ENCODE measurements around the gene PIGZ.

The PIGZ gene

DNA sequence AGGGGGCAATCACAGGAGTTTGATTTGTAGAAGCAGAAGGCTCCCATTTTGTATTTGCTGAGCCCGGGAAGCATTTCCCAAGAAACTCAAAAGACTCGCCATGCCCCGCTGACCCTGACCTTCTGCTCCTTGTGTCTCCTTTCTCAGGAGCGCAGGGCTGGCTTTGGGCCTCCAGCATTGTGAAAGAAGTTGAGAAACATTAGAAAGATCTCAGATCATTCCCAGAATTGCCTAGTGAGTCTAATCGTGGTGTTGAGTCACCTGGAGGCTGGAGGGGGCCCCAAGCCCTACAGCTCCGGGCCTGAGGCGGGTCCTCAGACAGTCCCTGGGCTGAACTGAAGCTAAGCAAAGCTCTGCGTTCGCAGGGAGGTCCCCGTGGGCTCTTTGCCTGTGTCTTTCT lies 10.9 kb upstream of the PIGZ start:
- no peak for DNase-seq
- CTCF ChIA-PET: interaction anchor here (1.5 to 1.8 kb wide), 2 partner anchors 8 to 50 kb away, joined by 3 to 4 read pairs; partner anchors contain the start of gene MELTF
- Mint-ChIP-seq H3K36me3 (no peaks in the 10 kb centered on the region), H3K27ac (no peak overlapping the region), H3K27me3 (peaks cover 48% of the 10 kb centered on the region), H3K4me3 (no peak overlapping the region), H3K4me1 (peaks cover 9% of the 10 kb centered on the region), H3K9me3 (peaks cover 6% of the 10 kb centered on the region)

DNA sequence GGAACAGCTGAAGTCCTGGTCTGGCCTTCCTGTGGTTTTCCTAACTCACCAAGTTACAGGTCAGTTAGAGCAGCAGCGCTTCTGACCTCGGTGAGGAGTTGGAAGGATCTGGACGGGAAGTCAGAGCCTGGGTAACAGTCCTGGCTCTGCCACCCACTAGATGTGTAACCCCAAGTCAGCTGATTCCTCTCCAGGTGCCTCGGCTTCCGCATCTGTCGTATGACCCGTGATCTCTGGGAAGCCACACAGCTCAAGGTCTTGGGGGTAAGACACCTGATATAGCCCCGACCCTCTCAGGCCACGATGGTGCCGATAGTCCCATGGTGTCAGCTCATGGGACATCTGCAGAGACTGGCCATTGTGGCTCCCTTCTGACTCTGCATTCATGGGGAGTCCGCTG lies 8.3 kb upstream of the PIGZ start:
- DNase-seq: no peak
- Mint-ChIP-seq H3K27me3 (peaks cover 45% of the 10 kb centered on the region), H3K4me3 (no peak overlapping the region), H3K4me1 (peaks cover 9% of the 10 kb centered on the region), H3K27ac (peak overlapping the region; percentile 33), H3K9me3 (no peaks in the 10 kb centered on the region), H3K36me3 (no peaks in the 10 kb centered on the region)
- CTCF ChIA-PET: interaction anchor here (0.9 to 1.3 kb wide), 2 partner anchors 53 to 210 kb away, joined by 3 to 4 read pairs; no protein-coding TSS in a partner anchor

DNA sequence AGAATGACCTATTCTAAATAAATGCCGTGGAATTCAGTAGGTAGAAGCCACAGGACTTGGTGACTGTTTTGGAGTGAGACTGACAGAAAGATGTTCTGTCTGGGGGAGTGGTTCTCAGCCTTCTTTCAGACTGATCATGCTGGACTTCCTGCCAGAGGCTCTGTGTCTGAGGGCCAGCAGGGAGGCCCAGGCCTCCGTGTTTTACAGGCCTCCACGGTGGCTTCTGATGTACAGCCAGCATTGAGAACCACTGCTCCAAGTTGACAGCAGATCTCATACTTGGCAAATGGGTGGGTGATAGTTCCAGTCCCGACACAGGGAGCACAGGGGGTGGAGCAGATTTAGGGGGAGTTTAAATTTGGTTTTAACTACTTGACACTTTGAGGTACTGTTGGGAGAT lies 6.7 kb upstream of the PIGZ start:
- CTCF ChIA-PET: no interaction called here
- no peaks in the 10 kb centered on the region for H3K9me3 Mint-ChIP-seq
- no peaks in the 10 kb centered on the region for H3K36me3 Mint-ChIP-seq
- H3K4me3 Mint-ChIP-seq: no peak overlapping the region
- no peak overlapping the region for H3K27ac Mint-ChIP-seq
- DNase-seq: no peak
- peaks cover 55% of the 10 kb centered on the region for H3K27me3 Mint-ChIP-seq
- H3K4me1 Mint-ChIP-seq: peaks cover 13% of the 10 kb centered on the region

- CTCF ChIA-PET: no interaction called here
- H3K9me3 Mint-ChIP-seq: no peaks in the 10 kb centered on the region
- no peak overlapping the region for H3K4me3 Mint-ChIP-seq
- peaks cover 54% of the 10 kb centered on the region for H3K27me3 Mint-ChIP-seq
- H3K4me1 Mint-ChIP-seq: peaks cover 16% of the 10 kb centered on the region
- H3K36me3 Mint-ChIP-seq: no peaks in the 10 kb centered on the region
- DNase-seq: no peak
- no peak overlapping the region for H3K27ac Mint-ChIP-seq
Observed at GRCh38 chr3:196974661-196975060, 6.0 kb upstream of the PIGZ start.

DNA sequence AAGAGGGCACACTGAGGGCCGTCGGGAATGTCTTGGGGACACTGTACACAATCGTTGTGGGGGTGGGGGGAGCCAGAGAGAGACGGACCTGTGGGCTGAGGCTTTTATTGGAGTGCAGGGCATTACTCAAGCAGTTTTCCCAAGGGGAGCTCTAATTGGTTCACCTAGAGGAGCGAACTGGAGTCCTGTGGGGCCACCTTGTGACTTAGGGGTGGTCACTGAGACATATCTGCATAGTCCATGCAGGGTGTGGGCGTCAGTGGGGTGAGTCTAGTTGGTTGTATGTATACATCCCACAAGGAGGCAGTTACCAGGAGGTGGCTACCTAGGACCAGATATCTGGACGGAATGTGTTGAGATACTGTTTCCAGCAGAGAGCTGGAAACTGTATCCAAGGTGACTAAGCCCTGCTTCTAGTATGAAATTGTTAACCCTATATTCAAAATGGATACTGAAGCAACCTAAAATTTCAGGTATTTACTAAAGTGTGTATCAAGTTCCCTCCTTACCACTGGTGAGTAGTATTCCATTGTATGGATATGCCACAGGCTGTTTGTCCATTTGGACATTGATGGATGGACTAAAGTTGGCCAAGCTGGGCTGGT lies 2.6 kb upstream of the PIGZ start:
- CTCF ChIA-PET: interaction anchor here (0.6 to 2.1 kb wide), 6 partner anchors 9 to 754 kb away, joined by 3 to 15 read pairs (median 4); partner anchors contain the start of gene NCBP2
- Mint-ChIP-seq H3K27ac (no peak overlapping the region), H3K27me3 (peaks cover 51% of the 10 kb centered on the region), H3K4me3 (peak overlapping the region; percentile 77), H3K9me3 (no peaks in the 10 kb centered on the region), H3K4me1 (peaks cover 22% of the 10 kb centered on the region), H3K36me3 (peaks cover 8% of the 10 kb centered on the region)
- no peak for DNase-seq

- Mint-ChIP-seq H3K27me3 (peaks cover 52% of the 10 kb centered on the region), H3K27ac (peak overlapping the region; percentile 67), H3K4me1 (peaks cover 22% of the 10 kb centered on the region), H3K36me3 (peaks cover 9% of the 10 kb centered on the region), H3K4me3 (peak overlapping the region; percentile 77), H3K9me3 (no peaks in the 10 kb centered on the region)
- CTCF ChIA-PET: interaction anchor here (1.3 to 2.1 kb wide), 6 partner anchors 10 to 363 kb away, joined by 3 to 15 read pairs (median 5); partner anchors contain the start of gene NCBP2
- DNase-seq: no peak
Observed at GRCh38 chr3:196970547-196971093, 2.0 kb upstream of the PIGZ start.

DNA sequence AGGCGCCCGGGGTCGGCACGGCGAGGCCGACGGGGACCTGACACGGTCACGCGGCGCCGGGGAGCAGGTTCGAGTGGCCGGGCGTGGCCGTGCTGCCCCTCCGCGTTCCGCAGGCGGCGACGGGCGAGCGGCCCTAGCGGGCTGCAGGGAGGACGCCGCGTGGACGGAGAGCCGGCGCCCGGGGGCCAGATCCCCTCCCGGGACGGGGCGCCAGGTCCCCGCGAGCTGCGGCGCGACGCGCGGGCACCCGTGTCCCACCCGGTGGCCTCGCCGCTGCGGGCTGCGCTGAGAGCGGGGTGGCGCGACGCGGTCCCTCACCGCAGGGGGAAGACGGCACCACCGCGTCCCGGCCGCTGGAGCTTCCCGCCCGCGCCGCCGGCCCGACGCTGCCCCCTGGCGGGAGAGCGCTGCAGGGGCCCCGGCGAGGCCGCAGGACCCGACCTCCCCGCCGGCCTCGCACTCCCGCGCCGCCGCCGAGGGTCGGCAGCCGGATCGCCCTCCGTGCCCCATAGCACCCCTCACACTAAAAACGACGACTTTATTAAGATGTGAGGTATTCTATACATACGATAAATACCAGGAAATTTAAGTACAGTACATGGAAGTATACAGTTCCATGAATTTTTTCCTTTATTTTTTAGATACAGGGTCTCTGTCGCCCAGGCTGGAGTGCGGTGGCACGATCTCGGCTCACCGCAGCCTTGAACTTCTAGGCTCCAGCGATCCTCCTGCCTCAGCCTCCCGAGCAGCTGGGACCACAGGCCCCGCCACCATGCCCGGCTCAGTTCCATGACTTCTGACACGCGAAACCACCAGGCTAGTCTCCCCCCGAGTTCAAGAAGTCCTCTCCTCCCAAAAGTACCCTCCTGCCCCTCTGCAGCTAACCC lies 1.3 kb upstream of the PIGZ start:
- Mint-ChIP-seq H3K9me3 (no peaks in the 10 kb centered on the region), H3K4me3 (peak overlapping the region; percentile 77), H3K36me3 (peaks cover 9% of the 10 kb centered on the region), H3K4me1 (peaks cover 22% of the 10 kb centered on the region), H3K27ac (peak overlapping the region; percentile 67), H3K27me3 (peaks cover 46% of the 10 kb centered on the region)
- peak; percentile 73 for DNase-seq
- CTCF ChIA-PET: interaction anchor here (1.0 to 2.1 kb wide), 6 partner anchors 19 to 393 kb away, joined by 3 to 15 read pairs (median 5); partner anchors contain the start of gene NCBP2

DNA sequence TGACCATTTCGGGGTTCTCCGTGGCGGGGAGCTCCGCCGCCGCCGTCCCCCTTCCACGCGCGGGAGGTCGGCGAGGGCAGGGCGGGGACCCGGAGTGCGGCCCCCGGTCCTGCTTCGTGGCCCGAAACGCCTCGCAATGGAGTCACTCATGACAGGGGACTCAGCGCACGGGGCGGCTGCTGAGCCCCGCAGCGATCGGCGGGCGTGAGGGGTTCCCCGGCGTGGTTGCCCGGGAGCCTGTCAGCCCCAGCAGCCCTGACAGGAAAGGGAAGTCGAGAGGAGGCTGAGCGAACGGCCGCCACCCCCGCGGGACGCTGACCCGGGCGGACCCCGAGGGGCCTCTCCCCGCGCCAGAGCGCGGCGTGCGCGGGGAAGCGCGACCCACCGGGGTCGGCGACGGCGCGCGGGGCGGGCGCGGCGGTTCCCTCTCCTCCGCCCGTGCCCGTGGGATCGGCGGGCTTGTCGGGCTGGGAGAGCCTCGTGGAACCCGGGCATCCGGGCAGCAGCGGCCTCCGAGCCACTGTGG lies 564 bp upstream of the PIGZ start:
- H3K4me3 Mint-ChIP-seq: peak overlapping the region; percentile 79
- peak; percentile 68 for DNase-seq
- peaks cover 9% of the 10 kb centered on the region for H3K36me3 Mint-ChIP-seq
- H3K27ac Mint-ChIP-seq: peak overlapping the region; percentile 83
- H3K9me3 Mint-ChIP-seq: no peaks in the 10 kb centered on the region
- peaks cover 45% of the 10 kb centered on the region for H3K27me3 Mint-ChIP-seq
- peaks cover 22% of the 10 kb centered on the region for H3K4me1 Mint-ChIP-seq
- CTCF ChIA-PET: interaction anchor here (1.0 to 2.1 kb wide), 5 partner anchors 18 to 393 kb away, joined by 3 to 15 read pairs (median 5); no protein-coding TSS in a partner anchor

GRCh38 chr3:196967412-196968232 lies 1.0 kb downstream of the PIGZ start:
- CTCF ChIA-PET: no interaction called here
- Mint-ChIP-seq H3K4me1 (peaks cover 22% of the 10 kb centered on the region), H3K4me3 (peak overlapping the region; percentile 74), H3K27ac (no peak overlapping the region), H3K9me3 (no peaks in the 10 kb centered on the region), H3K27me3 (peaks cover 45% of the 10 kb centered on the region), H3K36me3 (peaks cover 9% of the 10 kb centered on the region)
- DNase-seq: no peak

GRCh38 chr3:196966526-196967401 lies 1.9 kb downstream of the PIGZ start:
- peak overlapping the region; percentile 10 for H3K4me3 Mint-ChIP-seq
- H3K4me1 Mint-ChIP-seq: peaks cover 22% of the 10 kb centered on the region
- no peak for DNase-seq
- H3K36me3 Mint-ChIP-seq: peaks cover 9% of the 10 kb centered on the region
- H3K27me3 Mint-ChIP-seq: peaks cover 42% of the 10 kb centered on the region
- CTCF ChIA-PET: interaction anchor here (0.6 kb wide), 1 partner anchor 141 kb away, joined by 5 read pairs; no protein-coding TSS in a partner anchor
- no peaks in the 10 kb centered on the region for H3K9me3 Mint-ChIP-seq
- no peak overlapping the region for H3K27ac Mint-ChIP-seq

DNA sequence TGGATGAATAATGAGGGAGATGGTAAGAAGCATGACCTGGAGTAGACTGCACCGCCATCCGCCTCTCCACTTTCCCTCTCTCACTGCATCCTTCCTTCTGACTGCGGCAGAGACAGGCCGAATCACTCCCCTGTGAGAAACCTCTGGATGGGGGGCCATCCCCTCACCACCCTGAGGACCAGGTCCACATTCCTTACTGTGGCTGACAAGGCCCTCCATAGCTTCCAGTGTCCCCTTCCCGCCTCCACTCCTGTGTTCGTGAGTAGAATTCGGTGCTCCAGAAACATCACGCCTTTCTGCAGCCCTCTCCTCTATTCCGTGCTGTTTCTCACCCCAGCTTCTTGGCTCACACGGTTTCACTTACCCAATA lies 2.8 kb downstream of the PIGZ start:
- CTCF ChIA-PET: no interaction called here

DNA sequence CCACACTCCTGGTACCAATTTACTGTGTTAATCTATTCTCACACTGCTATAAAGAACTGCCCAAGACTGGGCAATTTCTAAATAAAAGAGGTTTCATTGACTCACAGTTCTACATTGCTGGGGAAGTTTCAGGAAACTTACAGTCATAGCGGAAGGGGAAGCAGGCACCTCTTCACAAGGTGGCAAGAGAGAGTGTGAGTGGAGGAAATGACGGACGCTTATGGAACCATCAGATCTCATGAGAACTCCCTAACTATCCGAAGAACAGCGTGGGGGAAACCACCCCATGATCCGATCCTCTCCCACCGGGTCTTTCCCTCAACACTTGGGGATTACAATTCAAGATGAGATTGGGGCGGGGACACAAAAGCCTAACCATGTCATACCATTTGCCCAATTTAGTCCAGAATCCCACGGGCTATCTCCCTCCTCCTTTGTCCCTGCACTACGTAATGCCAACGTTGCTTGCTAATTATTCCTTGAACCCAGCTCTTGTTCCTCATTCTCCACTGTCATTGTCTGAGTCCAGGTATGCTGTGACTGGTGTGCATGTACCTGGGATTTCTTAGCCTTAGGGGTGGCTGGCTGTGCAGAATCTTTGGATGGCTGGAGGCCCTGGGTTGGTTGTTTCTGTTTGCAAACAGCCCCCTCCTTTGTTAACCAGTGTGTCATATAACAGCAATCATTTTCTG lies 3.4 kb downstream of the PIGZ start:
- Mint-ChIP-seq H3K27me3 (peaks cover 35% of the 10 kb centered on the region), H3K27ac (no peak overlapping the region), H3K9me3 (no peaks in the 10 kb centered on the region), H3K4me1 (peaks cover 17% of the 10 kb centered on the region), H3K4me3 (no peak overlapping the region), H3K36me3 (peaks cover 9% of the 10 kb centered on the region)
- DNase-seq: no peak
- CTCF ChIA-PET: no interaction called here

More for the DNA sequence above, 2.8 kb downstream of the PIGZ start:
- H3K4me1 Mint-ChIP-seq: peaks cover 22% of the 10 kb centered on the region
- no peak overlapping the region for H3K4me3 Mint-ChIP-seq
- H3K27ac Mint-ChIP-seq: no peak overlapping the region
- peaks cover 35% of the 10 kb centered on the region for H3K27me3 Mint-ChIP-seq
- no peak for DNase-seq
- no peaks in the 10 kb centered on the region for H3K9me3 Mint-ChIP-seq
- H3K36me3 Mint-ChIP-seq: peaks cover 9% of the 10 kb centered on the region
